ENCODE results near the gene MTCL3.
"Not testable (repeated sequence)": the region's sequence is repeated elsewhere in the genome, so short reads cannot be mapped to it uniquely, and the experiment has no call there.

The MTCL3 gene

DNA sequence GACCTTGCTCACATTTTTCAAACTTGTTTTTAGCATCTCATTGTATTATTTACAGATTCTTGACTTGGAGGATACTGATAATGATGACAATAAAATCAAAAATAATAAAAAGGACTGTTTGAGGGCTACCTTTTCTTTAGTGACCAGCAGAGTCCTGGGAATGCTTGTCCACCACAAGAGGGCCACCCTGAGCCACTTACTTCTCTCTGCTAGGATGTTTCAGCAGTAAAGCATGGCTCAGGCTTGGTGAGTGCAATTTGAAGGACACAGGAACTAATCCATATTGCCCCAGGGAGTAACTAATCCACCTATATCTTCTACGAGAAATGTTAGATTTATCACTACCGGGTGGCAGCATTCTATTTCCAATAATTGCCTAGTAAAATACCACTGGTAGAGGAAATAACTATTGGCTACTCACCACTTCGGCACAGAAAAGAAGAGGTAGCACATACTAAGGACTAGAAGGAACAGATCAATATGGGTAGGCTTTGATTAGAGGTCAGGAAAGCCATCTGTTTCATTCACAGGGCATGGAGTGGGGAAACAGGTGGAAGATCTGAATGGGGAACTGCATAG lies 54.2 kb downstream of the MTCL3 start:
- peak; percentile 57 to 62 for DNase-seq

GRCh38 chr6:127464161-127464880 lies 54.8 kb downstream of the MTCL3 start:
- no peak for DNase-seq

GRCh38 chr6:127463056-127463455 lies 56.1 kb downstream of the MTCL3 start:
- no peak for DNase-seq

DNA sequence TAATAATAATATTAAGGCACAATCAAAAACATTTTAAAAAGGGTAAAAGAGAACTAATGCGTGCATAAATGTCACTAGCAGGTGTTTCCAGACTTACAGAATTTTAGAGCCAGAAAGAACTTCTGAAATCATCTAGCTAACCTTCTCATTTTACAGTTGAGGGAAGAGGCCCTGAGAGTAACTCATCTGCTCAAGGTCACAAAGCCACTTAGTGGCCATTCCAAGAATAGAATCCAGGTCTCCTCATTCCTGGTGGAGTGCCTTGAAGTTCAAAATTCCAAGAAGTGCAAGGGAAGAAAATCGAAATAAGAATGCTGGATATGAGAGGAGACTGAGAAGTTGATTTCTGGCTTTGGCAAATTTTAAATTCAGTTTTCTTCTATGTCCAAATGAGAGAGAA lies 56.8 kb downstream of the MTCL3 start:
- no peak for DNase-seq

GRCh38 chr6:127460465-127460864 lies 58.7 kb downstream of the MTCL3 start:
- no peak for DNase-seq

GRCh38 chr6:127459231-127459641 lies 59.9 kb downstream of the MTCL3 start, which contains the start of gene KIAA0408:
KIAA0408 (minus strand) TSS chr6:127459389; CDS start chr6:127453981, 5,408 bp downstream.
- DNase-seq: no peak

- no peak for DNase-seq
Observed at GRCh38 chr6:127458817-127459216, 60.3 kb downstream of the MTCL3 start.

- DNase-seq: no peak
Observed at GRCh38 chr6:127458222-127458621, 60.9 kb downstream of the MTCL3 start.

DNA sequence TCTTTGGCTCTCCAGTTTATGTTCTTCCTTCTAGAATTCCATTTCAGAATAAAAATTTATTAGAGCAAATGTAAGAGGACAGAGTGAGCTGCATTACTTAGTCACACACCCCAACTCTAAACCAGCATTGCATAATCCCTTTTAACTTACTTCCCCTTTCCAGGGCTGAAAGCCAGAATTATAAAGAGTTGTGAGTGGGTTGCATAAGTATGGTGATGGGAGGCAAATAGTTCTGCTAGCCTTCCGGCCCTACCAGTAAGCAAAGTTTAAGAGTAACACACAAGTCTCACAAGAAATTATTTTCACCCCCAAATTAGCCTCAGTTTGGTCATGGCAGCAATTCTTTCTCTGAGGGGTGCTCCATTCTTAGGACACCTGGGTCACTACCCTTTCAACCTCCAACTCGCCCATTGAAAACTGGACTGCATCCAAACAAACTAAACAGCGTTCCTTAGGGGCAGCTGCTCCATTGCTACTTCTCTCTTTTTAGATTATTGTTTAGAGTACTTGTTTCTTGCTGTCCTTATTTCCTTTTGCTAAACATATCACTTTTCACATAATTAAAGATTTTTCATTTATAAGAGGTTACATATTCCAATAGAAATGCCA lies 61.6 kb downstream of the MTCL3 start:
- DNase-seq: no peak

DNA sequence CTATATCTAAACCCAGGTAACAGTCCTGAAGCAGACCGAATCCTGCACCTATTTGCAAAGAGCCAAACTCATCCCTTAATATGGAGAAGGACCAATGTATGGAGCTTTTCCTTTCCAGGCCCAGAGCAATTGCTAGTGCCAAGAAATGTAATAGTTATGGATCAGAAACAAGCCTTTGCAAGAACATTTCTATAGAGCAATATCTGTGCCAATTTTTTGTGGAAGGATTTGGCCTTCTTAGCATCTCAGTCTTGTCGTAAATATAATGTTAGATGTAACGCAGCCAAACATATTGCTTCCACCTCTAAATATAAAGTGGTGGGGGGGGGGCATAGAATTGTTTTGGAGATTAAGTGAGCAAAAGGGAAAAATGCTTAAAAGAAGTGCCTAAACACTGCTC lies 62.7 kb downstream of the MTCL3 start:
- DNase-seq: no peak

DNA sequence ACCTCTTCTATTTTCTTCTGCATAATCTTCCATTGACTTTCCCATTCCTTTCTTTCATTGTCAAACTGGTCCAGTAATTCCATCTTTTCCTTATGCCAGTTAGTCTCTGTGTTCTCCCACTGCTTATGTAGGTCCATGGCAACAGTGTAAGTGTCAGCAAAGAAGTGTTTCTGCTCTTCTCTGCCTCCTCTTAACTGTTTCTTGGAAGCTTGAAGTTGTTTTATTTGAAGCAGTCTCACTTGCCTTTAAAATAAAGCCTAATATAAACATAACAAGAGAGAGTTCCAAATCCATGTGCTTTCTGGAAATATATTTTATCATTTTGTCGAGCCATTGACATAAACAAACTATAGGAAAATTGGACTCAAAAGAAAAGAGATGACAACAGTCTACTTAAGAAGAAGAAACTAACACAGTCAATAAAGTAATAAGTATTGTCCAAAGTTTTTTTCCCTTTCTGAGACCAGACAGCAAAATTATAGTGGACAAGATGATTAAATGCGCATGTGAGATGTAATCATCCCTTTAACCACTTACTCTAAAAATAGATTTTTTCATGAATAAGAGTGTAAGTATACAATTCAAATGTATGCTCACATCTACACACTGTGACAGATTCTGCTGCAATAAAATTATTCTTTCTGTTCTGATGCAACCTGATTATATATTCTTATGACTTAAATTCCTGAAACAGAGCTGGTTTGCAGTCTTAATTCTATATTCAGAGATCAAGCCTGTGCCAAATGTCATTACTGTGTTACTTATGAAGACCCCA lies 65.1 kb downstream of the MTCL3 start:
- no peak for DNase-seq

DNA sequence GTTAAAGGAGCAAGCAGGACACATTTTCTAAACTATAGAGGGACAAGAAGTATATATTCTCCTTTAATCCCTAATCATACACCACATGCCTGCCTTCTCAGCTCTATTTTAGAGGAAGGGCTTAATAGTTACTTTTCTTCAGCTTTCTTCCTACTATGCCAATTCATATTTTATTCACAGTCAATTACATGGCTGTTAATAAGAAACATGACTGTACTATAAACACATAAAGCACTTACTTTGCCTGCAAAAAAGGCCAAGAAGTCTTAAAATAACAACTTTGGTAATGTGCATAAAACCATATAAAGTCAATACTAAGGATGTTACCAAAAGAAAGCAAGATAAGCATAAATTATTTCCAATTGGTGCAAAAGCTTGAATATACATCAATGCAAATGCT lies 66.3 kb downstream of the MTCL3 start:
- DNase-seq: no peak

- DNase-seq: no peak
Observed at GRCh38 chr6:127451388-127451787, 67.7 kb downstream of the MTCL3 start.

DNA sequence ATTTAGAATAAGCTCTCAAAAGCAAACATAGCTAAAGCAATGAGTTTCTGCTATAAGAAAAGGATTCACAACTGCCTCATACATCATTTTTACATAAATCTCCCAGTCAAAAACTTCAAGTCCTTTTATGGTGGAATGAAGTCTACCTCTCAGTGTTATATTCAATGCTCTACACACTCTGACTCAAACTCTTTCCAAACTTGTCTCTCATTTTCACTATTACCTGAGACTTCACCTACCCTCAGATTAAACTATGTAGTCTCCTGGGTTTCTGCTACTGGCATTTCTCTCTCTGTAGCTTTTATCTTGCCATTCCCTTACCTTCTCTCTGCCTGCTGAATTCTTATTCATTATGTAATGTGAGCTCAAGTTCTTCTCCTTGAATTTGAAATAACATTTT lies 71.4 kb downstream of the MTCL3 start:
- DNase-seq: no peak

DNA sequence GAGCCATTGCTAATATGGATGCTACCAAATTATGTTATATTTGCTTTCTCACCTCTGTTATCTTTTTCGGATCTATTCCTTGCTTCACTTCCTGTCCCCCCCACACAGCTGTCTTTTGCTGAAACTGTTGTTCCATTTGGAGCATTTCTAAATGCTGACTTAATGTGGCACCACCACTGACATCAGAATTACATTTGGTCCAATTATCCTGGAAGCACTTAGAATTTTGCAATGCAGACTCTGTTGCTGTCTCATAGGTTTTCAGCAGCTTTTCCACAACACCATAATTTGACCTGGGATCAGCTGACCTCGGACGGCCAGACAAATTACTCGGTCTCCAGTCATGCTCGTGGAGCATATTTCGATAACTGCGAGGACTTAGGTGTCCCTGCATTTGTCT lies 72.8 kb downstream of the MTCL3 start:
- DNase-seq: no peak

DNA sequence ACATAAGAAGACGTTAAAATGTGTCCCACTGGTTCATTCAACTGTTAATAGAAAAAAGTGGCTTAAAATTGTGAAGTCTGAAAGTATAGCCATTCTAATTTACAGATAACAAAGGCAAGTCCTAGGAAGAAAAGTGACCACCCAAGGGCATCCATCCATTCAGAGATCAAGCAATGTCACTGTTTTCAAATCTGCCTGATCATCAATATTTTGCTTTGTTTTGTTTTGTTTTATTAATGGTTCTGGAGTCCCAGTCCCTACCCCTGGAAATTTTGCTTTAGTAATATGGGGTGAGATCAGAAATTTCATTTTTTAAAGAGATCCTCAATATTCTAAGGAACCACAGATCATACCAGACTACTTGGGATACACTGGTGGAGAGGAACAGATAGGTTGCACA lies 77.3 kb downstream of the MTCL3 start:
- DNase-seq: no peak

GRCh38 chr6:127439718-127440117 lies 79.4 kb downstream of the MTCL3 start:
- no peak for DNase-seq

DNA sequence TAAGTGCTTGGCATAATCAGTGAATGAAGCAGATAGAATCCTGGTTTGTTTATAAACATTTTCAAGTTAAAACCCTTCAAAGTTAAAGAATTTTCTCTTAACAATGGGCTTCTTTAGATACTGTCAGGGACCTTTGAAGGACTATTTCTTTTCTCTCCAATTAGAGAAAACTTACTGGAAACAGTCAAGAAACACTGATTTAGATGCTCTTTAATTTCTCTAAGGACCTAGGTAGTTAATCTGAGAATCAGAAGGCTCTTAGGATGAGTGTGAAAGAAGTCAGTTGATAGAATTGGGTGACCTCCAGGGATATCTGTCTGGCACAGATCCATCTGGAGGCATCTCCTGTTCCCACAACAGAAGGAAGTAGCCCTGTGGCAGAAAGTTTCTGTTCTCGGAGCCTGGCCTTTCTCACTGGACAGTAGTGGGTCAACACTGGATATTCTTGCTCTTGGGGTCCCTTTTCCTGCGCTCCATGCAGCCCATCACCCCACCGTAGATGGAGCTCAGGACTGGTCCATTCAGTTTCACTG lies 82.5 kb downstream of the MTCL3 start:
- DNase-seq: no peak

GRCh38 chr6:127435626-127436220 lies 83.4 kb downstream of the MTCL3 start:
- no peak for DNase-seq

DNA sequence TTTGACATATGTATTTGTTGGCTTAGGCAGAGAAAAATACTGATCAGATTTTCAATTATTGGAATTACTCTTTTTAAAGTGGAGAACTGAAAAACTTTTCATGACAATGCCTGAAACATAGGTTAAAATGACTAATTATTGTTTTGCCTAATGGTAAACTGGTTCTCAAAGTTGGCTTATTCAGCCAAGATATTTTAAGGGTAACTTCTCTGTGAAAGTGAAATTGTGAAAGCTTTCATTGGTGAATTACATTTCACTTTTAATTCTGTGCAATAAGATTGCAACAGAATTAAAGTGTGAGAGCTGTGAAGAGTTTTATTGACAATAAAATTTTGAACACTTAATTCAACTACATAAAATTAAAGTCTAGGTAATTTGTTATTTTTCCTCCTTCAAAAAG lies 84.5 kb downstream of the MTCL3 start:
- DNase-seq: no peak

DNA sequence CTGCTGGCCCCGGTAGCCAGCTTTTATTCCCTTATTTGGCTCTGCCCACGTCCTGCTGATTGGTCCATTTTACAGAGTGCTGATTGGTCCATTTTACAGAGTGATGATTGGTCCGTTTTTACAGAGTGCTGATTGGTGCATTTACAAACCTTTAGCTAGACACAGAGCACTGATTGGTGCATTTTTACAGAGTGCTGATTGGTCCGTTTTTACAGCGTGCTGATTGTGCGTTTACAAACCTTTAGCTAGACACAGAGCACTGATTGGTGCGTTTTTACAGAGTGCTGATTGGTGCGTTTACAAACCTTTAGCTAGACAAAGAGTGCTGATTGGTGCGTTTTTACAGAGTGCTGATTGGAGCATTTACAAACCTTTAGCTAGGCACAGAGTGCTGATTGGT lies 90.6 kb downstream of the MTCL3 start:
- not testable (repeated sequence) for DNase-seq

DNA sequence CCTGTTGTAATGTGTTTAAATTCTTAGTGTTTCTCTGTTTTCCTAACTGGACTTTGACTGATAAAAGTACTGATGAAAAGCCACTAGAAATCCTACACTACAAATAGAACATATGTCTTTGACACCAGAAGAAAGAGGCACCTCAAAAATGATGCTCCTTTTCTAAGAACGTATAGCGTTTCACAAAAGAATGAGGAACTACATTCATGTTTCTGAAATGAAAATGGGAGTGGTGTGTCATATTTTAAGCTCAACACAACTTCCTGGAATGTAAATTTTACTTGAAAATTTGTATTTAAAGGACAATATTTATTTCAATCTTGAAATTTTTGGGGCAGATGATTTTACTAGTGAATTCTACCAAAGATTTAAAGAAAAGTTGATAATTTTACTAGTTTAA lies 95.2 kb downstream of the MTCL3 start:
- no peak for DNase-seq

Data from activated CD4-positive, alpha-beta T cell treated with anti-CD3 and anti-CD28 coated beads, Interleukin-2, amount 50 U/mL, for 4 hours (primary cell).